HG03097 (cell line): Measurements from ENCODE around the gene DPP10.

Experiments used
- ATAC-seq: cut with Tn5 transposase; IDR thresholded peaks from one replicate; pipeline ENCODE4 v1.9.1; 2021; ENCODE audit not compliant: unreplicated experiment, low FRiP score

Gene DPP10

DNA sequence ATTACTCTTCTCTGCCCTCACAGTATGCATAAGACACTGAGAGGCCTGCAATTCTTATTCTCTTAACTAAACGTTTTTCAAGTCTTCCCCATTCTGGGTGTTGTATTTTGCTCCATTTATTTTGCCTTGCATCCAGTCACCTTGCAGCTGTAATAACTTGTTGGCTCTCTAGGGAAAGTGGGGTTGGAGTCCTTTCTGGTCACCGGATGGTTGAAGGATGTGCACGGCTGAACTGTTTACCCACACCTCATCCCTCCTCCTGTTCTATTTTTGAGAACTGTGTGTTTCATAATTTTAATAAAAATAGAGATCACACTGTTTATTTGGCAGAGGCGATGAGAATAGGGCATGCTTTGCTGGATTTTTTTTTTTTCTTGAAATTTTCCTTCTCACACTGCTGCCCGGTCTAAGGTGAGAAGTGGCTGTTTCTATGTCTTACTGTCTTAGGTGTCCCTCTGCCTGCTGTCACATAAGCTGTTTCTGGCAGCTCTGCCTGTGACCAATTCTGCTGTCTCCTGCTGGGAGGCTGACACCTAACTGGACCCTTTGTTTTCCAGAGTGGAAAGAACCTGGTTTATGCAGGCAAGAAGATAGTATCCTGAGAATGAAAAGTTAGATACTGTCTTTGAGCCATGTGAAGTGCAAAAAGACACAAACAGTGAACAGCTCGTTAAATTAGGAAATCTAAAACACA is 342.6 kb downstream of the DPP10 start:
- ATAC-seq, result no peak

DNA sequence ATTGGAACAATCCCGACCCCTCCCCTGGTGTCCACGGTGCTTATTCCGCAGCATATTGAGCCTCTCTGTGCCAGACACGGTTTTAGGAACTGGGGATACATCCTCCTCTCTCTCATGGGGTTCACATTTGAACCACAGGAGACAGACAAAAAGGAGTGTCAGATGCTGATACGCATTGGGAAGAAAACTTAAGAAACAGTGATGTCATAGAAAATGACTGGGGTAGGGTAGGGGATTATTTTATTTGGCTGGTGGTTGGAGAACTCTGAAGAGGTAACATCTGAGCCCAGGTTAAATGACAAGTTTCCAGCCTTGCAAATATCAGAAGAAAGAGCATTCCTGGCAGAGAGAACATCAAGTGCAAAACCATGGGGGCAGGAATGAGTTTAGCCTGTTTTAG is 344.5 kb downstream of the DPP10 start:
- no peak for ATAC-seq

DNA sequence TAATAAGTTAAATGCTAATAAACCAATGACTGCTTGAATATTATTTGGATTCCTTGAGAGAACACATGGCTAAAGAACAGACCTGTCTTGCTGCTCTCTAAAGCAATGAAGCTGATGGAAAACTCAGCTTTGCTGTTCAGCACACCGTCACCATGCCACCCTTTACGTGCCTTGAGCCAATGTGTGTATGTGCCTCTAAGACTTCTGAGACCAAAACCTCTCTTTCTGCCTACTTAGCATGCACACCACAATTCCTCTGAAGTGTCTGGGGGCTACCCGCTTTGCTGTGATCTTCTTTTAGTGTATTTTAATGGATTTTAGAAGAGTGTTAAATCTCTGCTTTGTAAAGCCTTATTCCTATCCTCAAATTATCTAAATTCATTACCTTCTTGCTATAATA is 345.0 kb downstream of the DPP10 start:
- no peak for ATAC-seq

DNA sequence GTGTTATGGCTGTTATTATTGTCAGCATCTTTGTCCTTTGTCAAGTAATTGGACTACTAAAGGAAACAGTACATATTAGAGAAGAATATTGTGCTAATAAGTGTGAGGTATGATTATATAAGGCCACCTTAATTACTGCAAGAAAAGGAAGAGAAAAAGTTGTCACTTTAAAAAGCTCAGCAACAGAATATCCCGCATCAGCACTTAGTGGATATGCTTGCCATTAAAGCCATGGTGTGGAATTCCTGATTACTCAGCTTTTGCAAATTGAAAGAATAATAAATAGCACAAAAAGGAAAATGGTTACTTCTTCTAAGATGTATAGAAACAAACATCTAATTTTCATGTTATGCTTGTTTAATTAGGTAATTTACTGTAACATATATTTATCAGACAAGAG is 347.5 kb downstream of the DPP10 start:
- ATAC-seq, result no peak

DNA sequence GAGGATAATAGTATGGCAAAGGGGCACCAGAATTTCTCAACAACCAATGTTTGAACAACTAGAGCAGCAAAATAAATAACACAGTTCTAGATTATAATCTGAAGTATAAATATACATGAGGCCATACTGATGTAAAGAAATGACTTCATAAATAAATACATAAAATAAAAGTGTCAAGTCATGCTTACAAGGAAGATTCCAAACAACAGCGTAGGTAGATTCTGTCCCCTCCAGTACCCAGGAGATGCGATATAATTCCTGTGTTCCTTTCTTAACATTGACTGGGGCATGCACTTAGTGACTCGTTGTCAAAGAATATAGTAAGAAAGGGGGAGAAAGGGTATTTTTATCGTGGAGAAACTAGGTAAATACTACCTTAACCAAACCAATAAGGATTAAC is 355.1 kb downstream of the DPP10 start:
- no peak for ATAC-seq

DNA sequence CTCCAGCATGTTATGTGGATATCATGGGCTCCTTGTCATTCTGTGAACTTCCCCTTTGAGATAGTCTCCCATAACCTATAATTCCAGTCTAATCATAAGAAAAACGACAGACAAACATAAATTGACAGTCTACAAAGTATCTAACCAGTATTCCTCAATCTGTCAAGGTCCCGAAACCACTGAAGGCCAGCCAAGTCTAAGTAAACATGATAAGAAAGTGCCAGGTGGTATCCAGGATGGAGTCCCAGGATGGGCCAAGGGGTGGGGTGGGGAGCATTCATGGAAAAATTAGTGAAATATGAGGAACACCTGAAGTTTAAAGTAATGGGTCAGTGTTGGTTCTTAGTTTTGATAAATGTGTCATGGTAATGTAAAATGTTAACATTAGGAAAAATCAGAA is 355.5 kb downstream of the DPP10 start:
- ATAC-seq, result no peak

DNA sequence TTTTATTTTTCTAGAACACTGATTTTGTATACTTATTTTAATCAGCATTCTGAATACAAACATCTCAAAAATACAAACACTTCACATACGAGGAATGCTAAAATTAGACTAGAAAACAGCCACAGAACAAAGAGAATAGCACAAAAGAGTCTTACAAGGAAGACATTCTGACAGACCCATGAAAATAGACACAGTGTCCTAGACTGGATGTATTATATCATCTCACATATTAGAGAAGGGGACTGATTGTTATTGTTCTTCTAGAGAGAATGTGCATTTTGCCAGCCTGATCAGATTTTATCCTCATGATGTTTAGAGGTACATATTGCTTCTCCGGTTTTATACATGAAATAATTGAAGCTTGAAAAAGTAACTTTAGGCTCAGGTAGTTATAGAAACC is 357.9 kb downstream of the DPP10 start:
- no peak for ATAC-seq

DNA sequence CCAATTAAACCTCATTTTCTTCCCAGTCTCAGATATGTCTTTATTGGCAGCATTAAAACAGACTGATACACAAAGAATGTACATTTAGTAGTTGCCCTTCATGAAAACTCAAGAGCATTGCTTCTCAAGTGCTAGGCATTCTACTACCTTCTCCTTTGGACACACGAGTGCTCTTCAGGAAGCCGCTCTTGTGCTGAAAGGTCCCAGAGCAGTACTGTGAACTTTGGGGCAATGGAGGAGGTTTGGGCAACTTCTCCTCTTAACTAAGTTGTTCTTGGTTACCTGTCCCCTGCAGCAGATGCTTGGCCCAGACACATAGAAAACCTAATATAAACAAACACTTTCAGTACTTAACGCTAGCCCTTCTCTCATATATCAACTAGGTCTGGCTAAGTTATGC is 362.8 kb downstream of the DPP10 start:
- no peak for ATAC-seq

DNA sequence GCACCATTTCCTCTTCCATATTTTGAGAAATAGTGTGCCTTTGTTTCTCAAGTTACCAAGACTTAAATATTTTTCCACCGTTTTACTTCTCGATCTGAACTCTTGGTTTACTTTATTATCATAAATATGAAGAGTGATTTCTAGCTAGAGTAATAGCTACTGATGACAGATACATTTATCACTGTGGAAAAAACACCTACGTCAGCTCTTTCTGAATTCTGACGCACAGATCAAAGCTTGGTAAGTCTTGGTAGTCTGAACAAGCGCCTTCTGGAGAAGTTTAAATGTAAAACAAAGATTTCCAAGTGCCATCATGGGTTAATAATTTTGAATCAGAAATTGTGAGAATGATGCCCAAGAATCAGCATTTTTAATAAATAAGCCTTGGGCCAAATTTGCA is 367.7 kb downstream of the DPP10 start:
- ATAC-seq, result no peak

DNA sequence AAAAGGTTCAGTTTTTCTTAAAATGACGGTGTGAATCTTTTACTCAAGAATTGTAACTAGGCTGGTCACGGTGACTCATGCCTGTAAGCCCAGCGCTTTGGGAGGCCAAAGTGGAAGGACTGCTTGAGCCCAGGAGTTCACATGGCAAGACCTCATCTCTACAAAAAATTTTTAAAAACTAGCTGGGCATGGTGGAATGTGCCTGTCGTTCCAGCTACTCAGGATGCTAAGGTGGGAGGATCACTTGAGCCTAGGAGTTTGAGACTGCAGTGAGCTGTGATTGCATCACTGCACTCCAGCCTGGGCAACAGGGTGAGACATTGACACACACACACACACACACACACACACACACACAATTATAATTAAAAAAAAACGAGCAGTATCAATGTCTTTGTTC is 369.8 kb downstream of the DPP10 start:
- no peak for ATAC-seq

DNA sequence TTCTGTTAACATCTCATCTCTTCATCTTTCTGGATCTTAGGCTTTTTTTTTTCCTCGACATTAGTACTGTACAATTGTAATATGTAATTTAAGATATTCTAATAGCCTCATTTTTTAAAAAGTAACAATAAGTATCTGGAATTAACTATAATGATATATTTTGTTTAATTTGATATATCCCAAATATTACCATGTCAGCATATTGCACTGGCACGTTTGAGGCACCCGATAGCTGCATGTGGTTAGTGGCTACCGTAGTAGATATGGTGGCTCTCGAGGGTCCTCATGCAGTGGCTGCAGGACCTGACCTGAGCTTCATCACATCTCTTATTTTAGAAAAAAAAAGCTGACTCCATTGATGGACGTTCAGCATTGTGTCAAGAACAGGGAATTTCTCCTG is 371.9 kb downstream of the DPP10 start:
- ATAC-seq, result no peak

DNA sequence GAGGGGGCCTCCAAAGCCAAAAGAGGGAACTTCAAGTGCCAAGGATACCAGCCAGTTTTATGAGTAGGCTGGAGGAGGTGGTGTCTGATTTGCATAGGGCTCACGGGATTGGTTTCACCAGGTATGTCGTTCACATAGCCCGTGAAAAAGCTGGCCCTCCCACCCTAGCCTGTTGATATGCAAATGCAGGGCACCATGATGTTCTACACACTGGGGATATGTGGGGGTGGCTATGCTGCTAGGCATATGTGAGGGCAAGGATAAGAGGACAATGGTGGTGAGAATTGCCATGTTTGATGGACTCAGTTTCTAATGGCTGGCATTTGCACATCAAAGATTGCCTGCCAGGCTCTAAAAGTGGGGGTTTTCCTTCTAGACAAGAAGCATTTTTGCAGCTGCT is 378.6 kb downstream of the DPP10 start:
- no peak for ATAC-seq

DNA sequence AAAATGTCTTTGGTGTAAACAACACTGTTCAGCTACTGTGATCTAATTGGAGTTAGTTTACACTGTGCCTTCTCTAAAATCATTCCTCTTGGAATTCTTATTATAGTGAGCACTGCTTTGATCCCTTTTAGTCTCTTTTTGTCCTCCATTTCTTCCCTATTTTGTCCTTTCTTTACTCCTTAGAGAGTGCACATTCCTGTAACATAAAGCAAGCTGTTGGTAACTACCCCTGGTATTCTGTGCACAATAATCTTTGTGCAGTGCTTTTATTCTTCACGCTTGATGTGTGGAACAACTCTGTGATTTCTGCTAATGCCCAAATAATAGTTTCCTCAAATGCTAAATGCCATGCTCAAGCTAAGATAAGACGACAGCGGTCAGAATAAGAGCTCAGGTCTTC is 401.5 kb downstream of the DPP10 start:
- ATAC-seq, result no peak

DNA sequence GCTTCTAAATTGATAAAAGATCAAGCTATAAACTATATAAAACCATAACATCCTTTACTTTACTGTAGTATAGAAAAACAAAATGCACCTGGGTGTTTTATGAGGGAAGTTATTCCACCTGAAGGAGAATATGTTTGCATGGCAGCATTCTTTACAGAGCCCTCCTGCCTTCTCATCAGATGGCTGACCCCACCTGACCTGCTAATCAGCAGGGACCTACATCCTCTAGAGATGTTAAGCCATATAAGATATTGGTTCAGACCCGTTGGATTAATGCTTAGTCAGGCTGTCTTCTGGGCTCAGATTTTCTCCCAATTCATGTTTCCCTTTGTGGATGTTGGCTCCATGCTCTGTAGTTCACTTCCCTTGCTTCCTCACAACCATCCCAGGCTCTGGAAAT is 414.8 kb downstream of the DPP10 start:
- ATAC-seq, result no peak

DNA sequence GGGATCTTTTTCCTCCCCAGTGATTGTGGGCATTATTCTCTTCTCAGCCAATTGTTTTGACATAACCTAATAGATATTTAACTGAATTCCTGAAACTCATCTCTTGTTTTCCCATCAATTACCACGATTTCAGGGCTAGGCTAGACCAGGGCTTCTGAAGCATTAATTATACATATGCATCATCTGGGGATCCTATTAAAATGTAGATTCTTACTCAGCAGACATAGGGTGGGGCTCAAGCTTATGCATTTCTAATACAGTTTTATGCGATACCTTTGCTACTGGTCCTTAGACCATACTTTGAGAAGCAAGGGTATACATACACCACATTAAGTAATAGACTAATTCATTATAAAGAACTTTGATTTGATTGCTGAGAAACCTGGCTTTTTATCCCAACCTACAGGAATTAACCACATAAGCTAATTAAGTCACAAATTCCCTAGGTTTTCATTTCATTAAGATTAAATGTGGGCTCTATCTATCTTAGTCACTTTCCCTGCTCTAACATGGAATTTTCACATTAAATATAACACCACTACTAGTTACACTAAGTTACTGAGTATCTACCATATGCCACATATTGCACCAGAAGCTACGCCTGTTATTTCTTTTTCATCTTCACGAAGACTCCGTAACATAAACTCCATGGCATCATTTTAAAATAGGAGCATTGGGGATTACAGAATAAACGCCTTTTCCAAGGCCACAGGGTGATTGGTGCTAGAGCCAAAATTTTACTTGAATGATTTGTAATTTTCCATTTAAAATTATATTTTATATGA is 417.5 kb downstream of the DPP10 start:
- no peak for ATAC-seq

DNA sequence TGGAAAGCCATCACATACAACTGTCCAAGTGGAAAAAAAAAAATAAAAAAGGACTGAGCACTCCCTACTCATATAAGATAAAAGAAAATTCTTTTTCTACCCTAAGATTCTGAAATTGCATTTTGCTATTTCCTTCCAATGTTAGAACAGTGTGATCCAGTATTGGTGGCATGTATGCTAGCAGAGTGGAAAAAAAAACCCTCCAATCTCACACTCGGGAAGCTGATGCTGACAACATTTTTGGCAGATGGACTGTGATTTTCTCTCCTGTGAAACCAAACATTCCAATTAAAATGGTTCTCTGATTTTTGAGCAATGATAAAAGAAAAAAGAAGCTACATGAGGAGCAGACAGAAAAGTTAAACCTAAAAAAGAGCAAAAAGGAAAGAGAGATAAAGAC is 419.8 kb downstream of the DPP10 start:
- no peak for ATAC-seq

DNA sequence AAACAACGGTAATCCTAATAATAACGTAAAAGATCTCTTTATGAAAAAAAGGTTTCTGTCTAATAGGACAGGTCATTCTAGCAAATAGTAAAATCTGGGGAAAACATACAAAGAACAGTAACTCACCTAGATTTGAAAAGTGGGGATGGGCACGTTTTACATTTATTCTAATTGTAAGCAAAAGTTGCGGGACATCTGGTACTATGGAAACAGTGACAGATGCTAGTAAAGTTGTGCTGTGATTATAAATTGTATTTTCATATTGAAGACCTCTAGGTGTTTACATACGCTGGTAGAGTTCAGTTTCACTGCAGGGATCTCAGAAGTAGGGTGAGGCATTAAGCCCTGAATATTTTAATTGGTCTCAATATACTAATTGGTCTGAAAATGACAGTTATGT is 422.5 kb downstream of the DPP10 start:
- no peak for ATAC-seq

DNA sequence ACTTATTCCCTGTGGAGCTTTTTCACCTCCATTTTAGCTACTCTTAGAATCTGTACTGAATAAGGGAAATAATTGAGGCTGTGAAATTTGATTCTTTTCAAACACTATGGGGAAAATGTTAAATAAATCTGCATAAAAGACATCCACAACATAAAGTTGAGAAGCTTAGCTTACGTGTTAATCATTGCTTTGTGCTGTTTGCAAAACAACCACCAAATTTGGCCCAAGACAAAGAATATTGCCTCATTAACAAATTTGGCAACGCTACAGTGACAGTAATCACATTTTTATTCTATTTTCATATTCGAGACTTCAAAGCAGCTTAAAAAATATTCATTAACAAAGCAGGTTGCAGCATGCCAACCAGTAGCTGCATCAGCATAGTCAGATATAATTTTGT is 437.6 kb downstream of the DPP10 start:
- ATAC-seq, result no peak

DNA sequence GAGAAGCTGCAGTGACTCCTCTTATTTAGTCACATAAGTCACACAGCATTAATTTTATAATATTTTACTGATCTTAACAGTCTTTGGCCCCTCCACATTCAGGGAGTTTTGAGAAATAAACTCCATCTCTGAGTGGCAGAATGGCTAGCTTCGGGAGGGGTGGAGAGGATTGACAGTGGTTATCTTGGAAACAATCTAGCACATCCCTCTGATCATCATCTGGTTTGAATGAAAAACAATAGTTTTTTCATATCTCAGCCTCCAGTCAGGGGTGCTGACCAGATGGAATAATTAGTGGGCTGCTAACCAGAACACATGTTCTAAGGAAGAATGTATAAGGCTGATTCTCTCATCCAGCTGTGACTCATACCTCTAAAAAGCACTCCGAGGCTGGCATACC is 477.5 kb downstream of the DPP10 start:
- no peak for ATAC-seq

DNA sequence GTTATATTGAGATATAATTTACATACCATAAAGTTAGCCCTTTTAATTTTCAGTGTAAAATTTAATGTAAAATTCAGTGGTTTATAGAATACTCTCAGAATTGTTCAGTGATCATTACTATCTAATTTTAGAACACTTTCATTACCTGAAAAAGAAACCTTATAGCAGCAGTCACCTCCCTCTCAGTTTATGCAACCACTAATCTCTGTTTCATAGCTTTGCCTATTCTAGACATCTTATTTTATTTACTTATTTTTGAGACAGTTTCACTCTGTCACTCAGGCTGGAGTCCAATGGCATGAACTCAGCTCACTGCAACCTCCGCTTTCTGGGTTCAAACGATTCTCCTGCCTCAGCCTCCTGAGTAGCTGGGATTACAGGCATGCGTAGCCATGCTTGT is 479.6 kb downstream of the DPP10 start:
- ATAC-seq, result no peak

DNA sequence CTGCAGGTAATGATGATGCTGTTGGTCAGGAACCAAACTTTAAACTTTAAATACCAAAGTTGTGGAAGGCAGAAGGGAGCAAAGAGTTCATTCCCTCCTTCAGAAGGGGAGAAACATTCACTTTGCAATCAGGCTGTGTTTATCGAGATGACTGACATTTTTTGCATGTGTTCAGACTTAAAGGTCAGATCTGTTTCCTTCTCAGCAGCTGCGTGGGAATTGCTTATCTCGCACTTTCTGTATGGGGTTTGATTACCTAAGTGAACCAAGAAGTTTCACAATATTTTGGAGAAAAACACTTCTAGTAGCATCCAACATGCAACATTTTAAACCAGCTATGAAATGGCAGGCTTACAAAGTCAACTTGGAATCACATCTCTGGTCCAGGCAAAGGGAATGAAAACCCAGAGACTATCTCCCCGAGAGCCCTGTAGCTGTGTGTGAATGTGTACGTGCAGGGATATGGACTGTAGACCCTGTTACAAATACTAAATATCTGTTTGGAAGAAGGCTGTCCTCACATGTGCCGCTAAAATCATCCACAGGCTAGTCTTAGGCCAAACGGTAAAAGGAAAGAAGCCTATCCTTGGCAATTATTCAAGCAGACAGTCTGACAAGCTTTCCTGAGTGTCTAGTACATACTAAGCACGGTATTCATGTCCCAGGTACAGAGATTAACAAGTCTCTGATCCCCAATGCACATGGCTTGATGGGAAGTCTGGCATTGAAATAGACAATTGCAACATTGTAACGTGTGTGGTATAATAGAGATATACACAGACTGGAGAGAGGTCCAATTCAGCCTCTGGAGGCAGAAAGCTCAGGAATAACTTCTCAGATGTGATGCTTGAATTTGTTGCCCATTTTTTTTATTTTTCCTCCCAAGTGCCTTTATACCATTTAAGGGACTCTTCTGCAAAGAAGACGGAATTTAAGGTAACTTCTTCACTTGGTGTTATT is 483.1 kb downstream of the DPP10 start:
- no peak for ATAC-seq
